NCI-H526 treated with DMSO at 0.1 percent for 48 hours (cell line): ENCODE measurements around the gene OGFOD3.
"Not testable (repeated sequence)": the region's sequence is repeated elsewhere in the genome, so short reads cannot be mapped to it uniquely, and the experiment has no call there.

Source experiments
- DNase-seq: peaks from one replicate; lab custom pipeline; 2025; lab: John Stamatoyannopoulos, UW

Gene OGFOD3

GRCh38 chr17:82433560-82434215, 15.3 kb upstream of the OGFOD3 start:
- DNase-seq = no peak

DNA sequence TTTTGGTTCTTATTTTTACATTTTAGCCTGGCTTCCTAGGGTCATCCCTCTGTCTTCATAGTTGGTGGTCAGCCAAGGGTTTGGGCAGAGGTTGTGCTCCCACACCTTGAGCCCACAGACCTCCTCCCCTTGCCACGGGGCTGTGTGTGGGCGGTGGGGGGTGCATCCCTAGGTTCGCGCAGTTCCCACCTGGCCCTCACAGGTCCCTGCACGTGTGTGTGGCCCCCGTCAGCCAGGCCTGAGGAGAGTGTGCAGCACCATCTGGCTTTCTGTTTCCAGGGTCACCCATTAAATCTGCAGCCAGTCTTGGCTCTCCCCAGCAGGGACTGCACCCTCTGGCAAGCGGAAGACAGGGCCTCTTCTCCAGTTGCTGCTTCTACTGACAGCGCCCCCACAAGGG, 13.6 kb upstream of the OGFOD3 start:
- no peak for DNase-seq

GRCh38 chr17:82429824-82430223, 11.4 kb upstream of the OGFOD3 start:
- DNase-seq = no peak

GRCh38 chr17:82428546-82428945, 10.2 kb upstream of the OGFOD3 start:
- DNase-seq = no peak

GRCh38 chr17:82424863-82425159, 6.4 kb upstream of the OGFOD3 start:
- no peak for DNase-seq

- peak; percentile 37 for DNase-seq
Observed at GRCh38 chr17:82424001-82424862, 5.8 kb upstream of the OGFOD3 start.

DNA sequence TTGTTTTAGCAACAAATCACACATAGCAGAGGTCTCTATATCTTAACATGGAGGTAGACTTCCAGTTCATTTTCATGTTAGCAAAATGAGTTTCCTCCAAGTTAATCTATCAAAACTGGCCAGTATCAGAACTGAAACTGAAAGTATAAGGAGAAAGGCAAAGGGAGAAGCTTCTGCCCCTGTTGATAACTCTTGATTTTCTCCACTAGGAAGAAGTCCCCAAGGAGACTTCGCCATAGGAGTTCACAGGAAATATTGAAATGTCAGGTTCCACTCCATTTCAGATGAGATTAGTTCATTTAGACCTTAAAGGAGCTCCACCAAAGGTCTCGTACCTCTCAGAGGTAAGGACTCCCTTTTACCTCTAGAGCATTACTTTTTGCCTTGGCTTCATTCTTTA, 1.2 kb upstream of the OGFOD3 start:
- no peak for DNase-seq

GRCh38 chr17:82416771-82417170, 1.6 kb downstream of the OGFOD3 start:
- no peak for DNase-seq

GRCh38 chr17:82416264-82416663, 2.1 kb downstream of the OGFOD3 start:
- DNase-seq = no peak

DNA sequence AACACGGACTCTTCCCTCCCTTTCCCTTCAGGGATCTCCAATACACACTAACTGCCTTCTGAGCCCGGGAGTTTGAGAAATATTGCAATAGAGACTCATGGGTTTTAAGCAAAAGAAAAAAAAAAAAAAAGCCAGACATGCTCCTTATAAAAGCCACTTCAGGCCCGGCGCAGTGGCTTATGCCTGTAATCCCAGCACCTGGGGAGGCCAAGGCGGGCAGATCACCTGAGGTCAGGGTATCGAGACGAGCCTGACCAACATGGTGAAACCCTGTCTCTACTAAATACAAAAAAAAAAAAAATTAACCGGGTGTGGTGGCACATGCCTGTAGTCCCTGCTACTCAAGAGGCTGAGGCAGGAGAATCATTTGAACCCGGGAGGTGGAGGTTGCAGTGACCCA, 2.6 kb downstream of the OGFOD3 start:
- DNase-seq = no peak

DNA sequence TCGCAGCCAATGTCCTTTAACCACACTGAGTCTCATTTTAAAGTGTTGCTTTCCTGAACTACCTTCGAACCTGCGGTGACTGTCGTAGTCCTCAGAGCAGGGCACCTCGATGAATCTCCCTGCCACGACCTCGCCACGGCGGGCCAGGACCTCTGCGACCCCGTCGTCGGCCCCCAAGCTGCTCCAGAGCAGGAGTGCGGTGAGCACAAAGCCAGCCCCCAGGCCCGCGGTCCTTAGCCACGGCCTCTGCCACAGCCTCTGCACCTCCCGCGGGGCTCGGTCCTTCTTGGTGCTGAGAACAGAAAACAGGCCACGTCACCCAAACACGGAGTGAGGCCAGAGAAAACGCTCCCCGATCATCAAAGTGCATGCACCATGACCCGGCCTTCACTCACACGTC, 3.0 kb downstream of the OGFOD3 start:
- DNase-seq = no peak

DNA sequence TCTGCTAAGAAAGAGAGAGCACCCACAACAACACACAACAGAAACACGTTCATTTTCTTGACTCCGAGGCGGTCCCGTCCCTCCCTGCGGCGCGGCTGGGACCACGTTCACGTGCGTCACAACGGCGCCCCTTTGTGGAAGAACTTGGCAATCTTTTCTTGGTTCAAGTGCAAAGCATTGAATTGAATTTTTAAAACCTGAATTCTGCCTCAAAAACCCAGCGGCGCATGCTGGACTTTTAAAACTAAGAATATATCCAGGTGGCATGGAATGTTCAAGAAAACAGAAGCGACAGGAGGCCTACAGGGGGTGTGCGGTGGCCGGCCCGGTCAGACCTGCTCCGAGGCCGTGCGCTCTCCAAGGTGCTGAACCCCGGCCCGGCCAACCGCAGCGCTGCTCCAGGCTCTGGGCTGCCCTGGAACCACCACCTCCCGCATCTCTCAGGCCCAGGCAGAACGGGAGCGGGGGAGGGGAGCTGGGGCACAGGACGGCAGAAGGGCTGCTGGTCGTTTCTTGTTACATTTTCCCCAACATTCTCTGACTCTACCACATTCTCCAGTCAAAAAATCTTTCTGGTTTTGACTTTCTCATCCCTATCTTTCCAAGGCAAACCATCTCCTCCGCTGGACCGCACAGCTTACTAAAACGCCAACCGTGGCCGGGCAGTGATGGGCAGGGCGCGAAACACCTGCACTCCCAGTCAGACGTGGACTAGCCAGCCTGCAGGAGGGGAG, 3.7 kb downstream of the OGFOD3 start:
- peak; percentile 17 for DNase-seq

DNA sequence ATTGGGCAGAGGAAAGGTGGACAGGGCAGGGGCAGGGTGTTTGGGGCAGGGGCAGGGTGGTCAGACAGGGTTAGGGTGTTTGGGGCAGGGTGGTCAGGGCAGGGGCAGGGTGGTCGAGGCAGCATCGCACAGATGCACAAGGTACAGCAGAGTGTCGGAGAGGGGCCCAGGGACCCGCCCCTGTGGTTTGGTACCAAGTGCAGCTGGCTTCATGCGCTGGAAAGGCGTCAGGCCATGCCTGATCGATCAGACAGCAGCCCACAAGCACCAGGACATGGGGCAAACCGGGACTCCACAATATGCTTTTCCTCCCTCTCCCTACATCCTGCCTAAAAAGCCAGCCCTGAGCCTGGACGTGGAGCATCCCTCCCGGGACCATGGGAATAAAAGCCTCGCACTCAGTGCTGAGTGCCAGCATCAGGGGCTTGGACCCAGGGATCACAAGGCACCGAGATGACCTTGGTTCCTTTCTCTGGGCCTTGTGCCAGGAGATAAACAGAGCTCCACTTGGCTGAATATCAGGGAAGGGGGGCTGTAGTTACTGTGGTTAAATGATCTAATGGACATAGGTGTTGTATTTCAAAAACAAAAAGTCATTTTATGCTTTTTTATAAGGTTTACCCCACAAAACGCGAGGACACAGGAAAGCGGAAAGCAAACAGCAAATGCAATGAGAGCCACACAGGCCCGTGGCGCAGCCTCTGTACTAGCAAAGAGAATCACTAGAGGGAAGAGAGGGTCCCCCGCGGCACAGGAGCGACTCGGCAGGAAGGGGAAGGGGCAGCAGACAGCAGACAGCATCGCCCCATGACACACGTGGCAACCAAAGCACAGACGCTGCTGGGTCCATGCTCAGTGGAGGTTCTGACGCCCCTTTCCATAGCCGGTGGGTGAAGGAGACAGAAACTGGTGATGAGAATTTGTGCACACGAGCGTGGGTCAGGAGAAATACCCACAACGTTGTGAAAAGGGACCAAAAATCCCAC, 5.6 kb downstream of the OGFOD3 start:
- DNase-seq = no peak

DNA sequence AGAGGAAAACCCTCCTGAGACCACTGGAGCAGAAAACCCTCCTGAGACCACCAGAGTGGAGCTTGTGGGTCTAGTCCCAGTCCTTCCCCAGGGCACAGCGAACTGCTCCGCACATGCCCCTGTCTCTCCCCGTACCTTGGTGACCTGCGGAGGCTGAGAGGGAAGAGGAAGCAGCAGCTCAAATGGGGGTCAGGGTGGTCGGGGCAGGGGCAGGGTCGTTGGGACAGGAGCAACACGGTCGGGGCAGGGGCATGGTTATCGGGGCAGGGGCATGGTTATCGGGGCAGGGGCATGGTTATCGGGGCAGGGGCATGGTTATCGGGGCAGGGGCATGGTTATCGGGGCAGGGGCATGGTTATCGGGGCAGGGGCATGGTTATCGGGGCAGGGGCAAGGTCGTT, 6.3 kb downstream of the OGFOD3 start:
- DNase-seq = not testable (repeated sequence)

- no peak for DNase-seq
Observed at GRCh38 chr17:82411396-82412053, 6.9 kb downstream of the OGFOD3 start.

- DNase-seq = no peak
Observed at GRCh38 chr17:82410014-82410716, 8.2 kb downstream of the OGFOD3 start.

DNA sequence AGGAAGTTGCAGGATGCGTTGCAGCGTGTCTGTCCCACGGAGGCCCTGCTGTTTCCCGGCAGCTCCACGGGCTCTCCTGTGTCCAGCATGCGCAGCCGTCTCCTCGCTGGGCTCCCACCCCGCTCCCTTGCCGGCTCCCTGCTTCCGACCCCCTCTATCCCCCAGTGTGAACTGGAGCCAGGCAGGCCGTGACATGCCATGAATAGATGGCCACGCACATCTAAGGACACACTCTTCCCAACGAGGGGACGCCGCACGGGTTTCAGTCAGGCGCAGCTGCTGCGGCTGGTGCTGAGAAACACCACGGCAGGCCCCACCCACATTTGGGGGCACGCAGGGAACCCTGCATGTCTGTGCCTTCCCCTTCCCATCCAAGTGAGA, 9.5 kb downstream of the OGFOD3 start:
- DNase-seq = no peak

DNA sequence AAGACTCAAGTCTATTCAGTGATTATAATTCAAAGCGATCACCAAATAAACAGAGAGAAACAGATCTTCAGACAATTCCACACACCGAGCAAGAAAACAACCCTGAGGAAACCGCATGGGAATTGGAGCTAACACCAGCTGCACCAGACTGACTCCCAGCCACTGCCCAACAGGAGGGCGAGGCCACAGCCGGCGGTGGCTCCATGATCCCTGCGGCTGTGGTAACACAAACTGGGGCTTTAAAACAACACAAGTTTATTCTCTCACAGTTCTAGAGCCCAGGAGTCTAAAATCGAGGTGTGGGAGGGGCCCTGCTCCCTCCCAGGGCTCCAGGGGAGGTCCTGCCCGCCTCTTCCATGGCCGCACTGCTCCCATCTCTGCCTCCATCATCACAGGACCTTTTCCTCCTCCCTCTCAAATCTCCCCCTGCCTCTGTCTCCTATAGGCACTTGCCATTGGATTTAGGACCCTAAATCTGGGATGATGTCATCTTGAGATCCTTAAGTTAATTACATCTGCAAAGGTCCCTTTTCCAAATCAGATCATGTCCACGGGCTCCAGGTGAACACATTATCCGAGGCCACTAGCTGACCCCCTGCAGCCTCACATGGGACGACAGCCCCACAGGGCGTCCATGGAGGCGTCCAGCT, 10.0 kb downstream of the OGFOD3 start:
- no peak for DNase-seq

- no peak for DNase-seq
Observed at GRCh38 chr17:82407255-82407654, 11.1 kb downstream of the OGFOD3 start.

DNA sequence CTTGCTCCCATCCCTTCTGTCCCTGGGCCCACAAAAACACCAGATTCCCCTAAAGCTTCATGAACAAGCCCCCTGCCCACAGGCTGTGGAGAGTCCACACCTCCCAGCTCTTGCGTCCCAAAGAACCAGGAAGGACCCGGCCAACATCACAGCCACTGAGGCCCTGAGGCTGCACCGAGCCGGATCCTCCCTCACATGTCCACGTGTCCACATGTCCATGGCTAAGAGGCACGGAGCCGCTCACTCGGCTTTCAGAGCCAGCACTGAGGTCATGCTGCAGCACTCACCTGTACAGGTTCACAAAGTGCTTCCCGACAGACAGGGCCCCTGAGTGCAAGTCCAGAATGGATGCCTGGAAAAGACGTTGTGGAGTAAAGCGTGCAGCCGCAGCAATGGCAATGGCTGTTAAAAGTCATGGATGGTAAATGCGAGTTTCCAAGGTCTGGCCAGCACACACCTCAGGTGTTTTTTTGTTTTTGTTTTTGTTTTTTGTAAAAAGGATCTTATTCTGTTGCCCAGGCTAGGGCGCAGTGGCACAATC, 12.2 kb downstream of the OGFOD3 start:
- no peak for DNase-seq
